GM19452 (cell line): ENCODE data around the gene MCM3AP.

Experiments
- ATAC-seq: cut with Tn5 transposase; IDR thresholded peaks from one replicate; pipeline ENCODE4 v1.9.1; 2021; ENCODE audit not compliant: unreplicated experiment

The MCM3AP gene

DNA sequence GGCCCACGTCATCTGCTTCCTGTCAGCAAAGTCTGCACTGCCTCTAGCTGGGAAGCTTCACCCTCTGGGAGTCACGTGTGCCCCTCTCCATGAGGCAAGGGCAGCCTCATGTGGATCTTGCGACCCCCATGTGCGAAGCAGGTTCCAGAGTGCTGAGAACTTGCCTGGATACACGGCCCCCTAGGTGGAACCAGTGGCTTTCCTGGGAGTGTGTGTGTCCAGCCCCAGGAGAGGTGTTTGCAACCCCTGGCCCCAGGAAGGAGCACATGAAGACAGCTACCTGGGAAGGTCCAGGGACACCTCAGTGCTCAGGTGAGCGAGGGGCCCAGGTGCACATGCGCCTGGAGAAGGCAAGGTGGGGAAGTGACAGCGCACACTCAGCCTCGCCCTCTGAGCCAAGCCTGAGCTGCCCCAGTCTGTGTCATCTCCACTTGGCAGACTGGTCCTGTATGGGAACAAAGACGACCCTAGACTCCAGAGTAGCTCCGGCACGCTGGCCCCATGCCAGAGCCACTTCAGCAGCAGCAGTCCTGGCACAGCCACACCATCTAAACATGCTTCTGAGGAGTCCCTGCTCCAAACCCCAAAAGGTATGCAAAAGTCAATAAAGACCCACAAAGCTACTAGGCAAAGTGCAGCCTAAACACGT, 65.7 kb downstream of the MCM3AP start:
- ATAC-seq = no peak

DNA sequence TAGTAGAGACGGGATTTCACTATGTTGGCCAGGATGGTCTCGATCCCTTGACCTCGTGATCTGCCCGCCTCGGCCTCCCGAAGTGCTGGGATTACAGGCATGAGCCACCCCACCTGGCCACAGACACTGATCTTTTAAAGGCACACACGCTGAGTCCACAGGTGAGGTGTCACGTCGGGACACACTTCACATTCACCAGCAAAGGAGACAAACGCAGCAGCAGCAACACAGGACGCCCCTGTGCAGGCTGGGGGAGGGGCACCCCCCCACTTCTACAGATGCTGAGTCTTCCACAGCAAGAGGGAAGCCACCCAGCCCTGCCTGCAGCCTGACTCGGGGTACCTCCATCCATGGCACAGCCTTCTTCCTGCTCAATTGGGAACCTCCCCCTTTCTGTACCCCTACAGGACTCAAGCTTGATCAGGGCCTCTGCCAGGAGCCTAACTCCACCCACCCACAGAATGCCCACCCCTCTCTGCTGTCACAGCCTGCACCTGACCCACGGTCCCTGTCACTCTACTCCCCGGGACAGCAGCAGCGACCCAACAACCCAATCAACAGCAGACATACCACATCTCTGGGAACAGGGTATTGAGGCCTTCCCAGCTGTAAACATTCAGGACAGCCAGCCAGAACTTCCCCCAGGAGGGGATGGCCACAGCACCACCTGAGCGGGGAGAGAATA, 66.4 kb downstream of the MCM3AP start:
- no peak for ATAC-seq

GRCh38 chr21:46217511-46218196, 67.8 kb downstream of the MCM3AP start:
- no peak for ATAC-seq

DNA sequence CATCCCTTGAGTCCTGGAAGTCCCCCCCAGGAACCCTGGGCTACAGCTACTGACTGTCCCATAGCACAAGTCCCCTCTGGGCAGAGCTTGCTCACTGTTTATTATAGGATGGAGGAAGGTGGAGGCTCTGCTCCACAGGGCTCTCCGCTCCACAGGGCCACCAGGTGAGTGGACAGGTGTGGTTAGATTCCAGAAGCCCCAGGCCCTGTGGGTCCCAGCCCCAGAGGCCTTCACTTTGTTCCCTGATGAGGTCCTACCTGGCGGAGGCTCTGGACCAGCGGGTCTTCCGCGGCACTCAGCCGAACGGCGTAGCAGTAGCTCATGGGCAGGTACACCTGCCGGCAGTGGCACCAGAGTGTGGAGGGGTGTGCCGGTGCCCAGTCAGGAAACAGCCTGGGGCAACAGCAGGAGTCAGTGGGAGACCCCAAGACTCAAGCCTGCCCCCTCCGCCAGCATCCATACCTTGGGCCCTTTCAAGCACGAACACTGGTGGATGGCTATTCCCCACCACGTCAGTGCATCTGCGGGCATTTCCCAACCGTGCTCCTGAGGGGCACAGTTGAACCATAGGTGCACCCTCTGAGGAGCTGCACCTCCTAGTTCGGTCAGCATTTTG, 69.2 kb downstream of the MCM3AP start:
- no peak for ATAC-seq

- no peak for ATAC-seq
Measured at GRCh38 chr21:46215436-46216131, 69.8 kb downstream of the MCM3AP start.

DNA sequence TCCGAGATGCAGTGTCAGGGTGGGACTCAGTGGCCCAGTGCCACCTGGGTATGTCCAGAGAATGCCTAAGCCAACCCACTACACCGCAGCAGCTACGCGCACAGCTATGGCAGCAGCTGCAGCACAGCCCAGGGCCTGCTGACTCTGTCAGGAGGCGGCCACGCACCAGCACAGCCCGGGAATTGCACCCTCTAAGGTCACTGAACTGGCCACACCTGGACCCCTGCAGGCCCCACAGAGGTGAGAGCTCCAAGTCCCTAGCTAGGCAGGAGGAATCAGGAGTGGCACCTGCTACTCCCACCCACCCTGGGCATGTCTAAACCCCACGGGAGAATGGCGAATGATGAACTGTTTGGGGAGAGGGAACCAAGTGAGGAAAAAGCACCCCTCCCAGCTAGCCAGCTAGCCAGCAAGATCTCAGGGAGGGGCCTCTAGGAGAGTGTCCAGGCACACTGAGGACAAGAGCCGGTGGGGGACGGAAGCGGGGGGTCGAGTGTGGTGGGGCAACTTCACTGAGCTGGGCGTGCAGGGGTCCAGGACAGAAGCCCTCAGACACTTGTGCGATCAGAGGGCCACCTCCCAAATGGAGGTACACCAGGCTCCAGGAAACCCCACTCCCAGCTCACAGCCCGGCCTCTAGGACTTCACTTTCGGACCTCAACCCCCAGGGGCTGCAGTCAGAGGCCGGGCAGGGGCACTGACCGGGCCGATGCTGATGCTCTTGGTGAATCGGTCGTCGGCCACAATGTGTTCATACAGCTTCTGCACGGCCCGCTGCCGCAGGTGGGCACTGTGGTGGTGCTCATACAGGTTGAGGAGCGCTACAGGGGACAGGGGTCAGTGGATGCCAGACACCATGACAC, 70.7 kb downstream of the MCM3AP start:
- no peak for ATAC-seq

- no peak for ATAC-seq
Measured at GRCh38 chr21:46213620-46214286, 71.7 kb downstream of the MCM3AP start.

DNA sequence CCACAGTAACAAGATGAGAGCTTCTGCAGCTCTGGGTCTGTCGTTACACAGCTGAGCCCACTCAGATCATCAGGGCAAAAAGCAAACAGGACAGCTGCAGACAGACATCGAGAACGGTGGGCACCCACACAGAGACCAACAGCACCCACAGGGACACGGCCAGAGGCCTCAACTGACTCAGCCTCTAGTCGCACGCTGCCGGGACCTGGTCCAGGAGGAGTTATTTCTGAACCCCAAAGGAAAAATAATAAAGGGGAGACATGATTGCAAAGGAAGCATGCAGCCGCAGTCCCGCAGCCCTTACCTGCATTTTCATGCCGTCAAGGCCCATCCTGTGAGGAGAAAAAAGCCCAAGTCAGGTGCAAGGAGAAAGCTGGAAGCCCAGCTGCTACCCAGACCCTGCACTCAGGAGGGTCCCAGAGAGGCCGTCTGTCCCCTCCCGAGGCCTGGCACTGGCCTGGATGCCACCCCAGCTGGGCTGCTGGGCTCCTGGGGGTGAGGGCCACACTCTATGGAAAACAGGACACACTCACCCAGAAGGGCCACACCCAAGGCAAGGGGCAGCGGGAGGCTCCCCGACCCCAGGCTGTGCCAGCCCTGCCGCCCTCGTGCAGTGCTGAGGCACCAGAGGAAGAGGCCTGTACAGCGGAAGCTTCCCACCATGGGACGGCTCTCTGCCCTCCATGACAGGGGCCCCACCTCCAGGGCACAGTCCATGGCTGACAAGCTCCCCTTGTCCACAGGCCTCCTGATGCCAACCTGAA, 72.5 kb downstream of the MCM3AP start:
- no peak for ATAC-seq

DNA sequence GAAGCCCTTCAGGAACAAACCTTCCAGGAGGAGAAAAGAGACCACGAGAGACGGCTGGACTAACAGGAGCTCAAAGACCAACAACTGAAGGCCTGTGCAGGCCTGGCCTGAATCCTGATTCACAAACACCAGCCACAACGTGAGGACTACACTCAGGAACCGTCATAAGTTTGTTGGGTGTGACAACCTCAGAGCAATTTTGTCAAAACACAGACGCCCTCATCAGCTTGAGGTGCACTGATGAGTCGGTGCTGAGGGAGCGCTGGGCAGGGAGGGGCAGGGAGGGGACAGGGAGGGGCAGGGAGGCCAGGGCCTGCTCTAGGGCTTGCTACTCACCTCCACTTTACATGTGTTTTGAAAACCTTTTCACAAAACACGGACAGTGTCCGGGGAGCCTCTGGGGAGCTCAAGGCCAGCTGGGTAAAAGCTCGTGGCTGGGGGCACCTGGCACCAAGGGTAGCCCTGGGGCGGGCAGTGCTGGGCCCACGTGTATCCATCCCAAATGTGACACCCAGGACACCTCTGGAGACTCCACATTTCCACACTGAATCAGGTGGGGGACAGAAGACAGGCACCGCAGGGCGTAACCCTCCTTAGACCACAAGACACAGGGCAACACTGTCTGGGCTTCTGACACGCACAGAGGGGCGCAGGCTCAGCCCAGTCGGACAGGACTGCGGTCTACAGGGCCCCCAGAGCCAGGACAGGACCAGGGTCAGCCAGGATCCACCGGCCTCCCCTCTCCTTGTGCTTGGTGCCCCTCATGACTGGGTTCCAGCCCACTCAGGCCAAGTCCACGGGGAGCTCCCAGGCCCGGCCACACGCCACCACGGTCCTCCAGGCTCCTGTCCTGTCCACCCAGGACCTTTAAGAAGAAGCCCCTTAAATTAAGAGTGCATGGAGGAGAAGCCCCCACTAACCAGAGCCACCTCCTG, 73.4 kb downstream of the MCM3AP start:
- no peak for ATAC-seq

GRCh38 chr21:46211376-46211775, 74.0 kb downstream of the MCM3AP start:
- no peak for ATAC-seq

DNA sequence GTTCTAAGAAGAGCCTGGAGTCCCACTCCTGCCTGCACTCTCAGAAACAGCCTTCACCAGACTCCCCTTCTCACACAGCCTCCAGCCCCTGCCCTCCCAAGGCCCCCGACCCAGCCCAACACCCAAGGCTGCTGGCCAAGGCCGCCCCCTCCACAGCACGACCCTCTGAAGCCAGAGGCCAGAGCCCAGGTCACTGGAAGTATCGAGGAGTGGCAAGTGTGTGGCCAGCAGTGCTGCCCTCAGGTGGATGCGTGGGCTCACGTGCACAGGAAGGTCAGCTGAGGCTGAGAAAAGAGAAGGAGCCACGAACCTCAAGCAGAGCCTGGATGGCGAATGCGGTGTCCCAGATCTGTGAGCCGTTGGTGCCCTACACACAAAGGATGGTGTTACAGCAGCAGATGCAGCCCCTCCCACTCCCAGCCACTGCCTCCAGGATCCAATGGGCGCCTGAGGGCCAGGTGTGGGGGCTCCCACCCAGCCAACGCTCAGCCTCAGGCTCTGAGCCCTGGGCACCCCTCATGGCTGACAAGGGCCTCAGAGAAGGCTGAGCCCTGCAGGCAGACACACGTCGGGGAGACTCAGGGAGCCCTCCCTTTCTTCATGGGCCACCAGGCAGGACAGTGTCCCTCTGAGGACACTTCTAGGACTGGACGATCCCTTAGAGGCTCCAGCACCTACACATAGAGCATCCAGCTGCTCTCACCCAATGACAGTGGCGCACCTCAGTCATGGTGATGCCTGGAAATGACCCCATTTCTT, 74.9 kb downstream of the MCM3AP start:
- ATAC-seq = no peak

DNA sequence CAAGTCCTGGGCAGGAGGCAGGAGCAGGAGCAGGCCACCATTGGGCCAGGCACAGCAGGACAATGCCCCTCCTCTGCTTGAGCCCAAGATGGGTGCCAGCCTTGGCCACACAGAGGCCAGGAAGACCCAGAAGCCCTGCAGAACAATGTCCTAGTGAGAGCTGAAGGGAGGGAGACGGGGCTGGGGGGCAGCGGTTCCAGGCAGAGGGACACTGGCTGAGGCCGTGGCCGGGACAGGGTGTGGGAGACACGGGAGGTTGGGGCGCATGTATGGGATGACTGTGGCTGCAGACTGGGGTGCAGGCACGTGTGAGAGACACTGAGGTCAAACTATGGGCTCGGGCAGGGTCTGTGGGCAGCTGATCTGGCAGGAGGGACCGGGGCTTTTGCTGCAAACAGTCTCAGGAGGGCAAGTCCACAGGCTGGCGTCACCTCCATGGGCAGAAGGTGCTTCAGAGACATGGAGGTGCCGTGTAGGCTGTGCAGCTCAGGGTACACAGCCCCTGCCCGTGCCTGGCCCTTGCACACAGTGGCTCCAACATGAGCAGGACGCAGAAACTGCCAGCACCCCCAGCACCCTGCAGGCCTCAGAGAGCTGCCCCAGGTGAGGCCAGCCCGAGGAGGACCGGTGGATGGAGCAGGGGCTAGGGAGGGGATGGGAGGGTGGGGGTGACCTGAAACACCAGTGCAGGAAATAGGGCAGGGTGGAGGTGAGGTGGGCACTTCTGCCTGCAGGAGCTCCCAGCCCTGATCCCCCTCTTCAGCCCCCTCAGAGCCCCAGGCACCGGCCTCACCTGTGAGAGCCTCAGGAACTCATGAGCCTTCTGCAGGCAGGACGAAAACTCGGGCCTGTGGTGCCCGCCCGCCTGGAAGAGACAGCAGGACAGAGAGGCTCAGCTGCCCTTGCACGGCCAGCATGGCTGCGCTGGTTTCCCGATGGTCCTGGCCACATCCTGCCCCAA, 76.4 kb downstream of the MCM3AP start:
- no peak for ATAC-seq

- no peak for ATAC-seq
Measured at GRCh38 chr21:46207920-46208591, 77.4 kb downstream of the MCM3AP start.

DNA sequence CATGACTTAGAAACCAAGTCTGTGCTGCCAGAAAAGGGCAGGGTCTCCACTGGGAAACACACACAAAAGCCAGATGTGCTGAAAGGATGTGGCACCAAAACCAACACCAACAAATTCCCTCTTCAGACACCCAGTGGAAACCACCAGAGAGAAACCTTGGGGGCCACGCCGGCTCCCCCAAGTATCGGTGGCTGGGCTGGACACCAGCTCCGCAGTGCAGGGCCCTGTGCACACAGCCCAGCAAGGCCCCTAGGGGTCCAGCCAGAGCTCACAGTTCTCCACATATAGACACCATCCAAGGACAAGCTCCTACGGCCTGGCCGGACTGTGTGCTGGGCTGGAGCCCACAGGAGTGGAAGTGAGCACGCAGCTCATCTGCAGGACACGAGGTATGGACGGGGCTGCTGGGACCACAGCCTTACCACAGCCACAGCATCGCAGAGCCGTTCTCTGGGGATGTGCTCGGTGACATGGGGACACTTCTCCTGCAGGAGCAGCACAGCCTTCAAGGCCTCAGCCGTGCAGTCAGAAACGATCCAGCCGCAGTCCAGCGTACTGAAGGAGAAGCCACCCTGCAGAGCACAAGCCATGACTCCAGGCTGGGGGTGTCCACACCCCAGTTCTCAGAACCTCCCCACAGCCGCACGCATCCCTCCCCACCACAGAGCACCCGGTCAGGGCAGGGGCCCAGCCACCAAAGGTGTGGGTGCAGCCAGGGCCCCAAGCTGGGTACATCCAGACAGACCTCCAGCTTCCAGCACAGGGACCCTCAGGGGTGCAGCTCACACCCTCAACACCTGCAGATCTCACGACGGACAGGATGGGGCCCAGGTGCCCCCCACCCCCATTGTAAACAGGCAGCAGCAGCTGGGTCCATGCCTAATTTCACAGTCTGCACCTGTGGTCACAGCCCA, 78.1 kb downstream of the MCM3AP start:
- ATAC-seq = no peak
